ENCODE measurements around the gene MRPL43.

DNA sequence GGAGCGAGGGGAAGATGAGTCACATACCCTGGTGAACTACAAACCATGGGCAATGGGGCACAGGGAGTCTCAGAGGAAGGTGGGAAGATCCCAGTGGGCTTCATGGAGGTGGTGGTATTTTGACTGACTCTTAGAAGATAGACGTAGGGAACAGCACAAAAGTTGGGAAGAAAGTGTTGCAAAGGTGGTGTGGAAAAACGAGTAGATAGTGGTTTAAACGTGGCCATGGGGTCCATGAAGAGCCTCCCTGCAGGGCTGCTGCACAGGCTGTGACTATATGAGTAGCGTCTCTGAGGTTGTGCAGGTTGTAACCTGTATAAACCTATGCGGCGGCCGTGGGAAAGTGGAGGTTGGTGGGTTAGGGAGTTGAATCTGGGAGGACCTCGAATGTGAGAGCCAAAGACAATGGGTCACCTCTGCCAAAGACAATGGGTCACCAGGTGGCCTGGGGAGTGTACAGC, 26.1 kb upstream of the MRPL43 start:
- TF ChIP-seq TAF1 (conservative IDR thresholded peaks at IDR 0.05), result no peak
- TF ChIP-seq, protein P1, sequence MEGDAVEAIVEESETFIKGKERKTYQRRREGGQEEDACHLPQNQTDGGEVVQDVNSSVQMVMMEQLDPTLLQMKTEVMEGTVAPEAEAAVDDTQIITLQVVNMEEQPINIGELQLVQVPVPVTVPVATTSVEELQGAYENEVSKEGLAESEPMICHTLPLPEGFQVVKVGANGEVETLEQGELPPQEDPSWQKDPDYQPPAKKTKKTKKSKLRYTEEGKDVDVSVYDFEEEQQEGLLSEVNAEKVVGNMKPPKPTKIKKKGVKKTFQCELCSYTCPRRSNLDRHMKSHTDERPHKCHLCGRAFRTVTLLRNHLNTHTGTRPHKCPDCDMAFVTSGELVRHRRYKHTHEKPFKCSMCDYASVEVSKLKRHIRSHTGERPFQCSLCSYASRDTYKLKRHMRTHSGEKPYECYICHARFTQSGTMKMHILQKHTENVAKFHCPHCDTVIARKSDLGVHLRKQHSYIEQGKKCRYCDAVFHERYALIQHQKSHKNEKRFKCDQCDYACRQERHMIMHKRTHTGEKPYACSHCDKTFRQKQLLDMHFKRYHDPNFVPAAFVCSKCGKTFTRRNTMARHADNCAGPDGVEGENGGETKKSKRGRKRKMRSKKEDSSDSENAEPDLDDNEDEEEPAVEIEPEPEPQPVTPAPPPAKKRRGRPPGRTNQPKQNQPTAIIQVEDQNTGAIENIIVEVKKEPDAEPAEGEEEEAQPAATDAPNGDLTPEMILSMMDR (IDR thresholded peaks at IDR 0.05; ENCODE audit: low read depth, low read length, missing input control), result no peak
- TF ChIP-seq, protein P2, sequence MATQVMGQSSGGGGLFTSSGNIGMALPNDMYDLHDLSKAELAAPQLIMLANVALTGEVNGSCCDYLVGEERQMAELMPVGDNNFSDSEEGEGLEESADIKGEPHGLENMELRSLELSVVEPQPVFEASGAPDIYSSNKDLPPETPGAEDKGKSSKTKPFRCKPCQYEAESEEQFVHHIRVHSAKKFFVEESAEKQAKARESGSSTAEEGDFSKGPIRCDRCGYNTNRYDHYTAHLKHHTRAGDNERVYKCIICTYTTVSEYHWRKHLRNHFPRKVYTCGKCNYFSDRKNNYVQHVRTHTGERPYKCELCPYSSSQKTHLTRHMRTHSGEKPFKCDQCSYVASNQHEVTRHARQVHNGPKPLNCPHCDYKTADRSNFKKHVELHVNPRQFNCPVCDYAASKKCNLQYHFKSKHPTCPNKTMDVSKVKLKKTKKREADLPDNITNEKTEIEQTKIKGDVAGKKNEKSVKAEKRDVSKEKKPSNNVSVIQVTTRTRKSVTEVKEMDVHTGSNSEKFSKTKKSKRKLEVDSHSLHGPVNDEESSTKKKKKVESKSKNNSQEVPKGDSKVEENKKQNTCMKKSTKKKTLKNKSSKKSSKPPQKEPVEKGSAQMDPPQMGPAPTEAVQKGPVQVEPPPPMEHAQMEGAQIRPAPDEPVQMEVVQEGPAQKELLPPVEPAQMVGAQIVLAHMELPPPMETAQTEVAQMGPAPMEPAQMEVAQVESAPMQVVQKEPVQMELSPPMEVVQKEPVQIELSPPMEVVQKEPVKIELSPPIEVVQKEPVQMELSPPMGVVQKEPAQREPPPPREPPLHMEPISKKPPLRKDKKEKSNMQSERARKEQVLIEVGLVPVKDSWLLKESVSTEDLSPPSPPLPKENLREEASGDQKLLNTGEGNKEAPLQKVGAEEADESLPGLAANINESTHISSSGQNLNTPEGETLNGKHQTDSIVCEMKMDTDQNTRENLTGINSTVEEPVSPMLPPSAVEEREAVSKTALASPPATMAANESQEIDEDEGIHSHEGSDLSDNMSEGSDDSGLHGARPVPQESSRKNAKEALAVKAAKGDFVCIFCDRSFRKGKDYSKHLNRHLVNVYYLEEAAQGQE (IDR thresholded peaks at IDR 0.05), result no peak
- TF ChIP-seq, protein P3, sequence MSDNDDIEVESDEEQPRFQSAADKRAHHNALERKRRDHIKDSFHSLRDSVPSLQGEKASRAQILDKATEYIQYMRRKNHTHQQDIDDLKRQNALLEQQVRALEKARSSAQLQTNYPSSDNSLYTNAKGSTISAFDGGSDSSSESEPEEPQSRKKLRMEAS (IDR thresholded peaks at IDR 0.05), result no peak
- TF ChIP-seq, protein P4, sequence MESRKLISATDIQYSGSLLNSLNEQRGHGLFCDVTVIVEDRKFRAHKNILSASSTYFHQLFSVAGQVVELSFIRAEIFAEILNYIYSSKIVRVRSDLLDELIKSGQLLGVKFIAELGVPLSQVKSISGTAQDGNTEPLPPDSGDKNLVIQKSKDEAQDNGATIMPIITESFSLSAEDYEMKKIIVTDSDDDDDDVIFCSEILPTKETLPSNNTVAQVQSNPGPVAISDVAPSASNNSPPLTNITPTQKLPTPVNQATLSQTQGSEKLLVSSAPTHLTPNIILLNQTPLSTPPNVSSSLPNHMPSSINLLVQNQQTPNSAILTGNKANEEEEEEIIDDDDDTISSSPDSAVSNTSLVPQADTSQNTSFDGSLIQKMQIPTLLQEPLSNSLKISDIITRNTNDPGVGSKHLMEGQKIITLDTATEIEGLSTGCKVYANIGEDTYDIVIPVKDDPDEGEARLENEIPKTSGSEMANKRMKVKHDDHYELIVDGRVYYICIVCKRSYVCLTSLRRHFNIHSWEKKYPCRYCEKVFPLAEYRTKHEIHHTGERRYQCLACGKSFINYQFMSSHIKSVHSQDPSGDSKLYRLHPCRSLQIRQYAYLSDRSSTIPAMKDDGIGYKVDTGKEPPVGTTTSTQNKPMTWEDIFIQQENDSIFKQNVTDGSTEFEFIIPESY (IDR thresholded peaks at IDR 0.05), result no peak
- no peak for TF ChIP-seq NR2F2 (IDR thresholded peaks at IDR 0.05)
